Cardiac fibroblast (primary cell): Measurements from ENCODE around the gene TMEM45A.
A peak's percentile ranks its signal among the peaks of the same experiment; 100 is the strongest.

Source experiments
- DNase-seq, 2 donors: peaks; one replicate each; pipeline versions ENCODE4 v3.0.0 to v3.0.0-alpha.2; 2010; ENCODE audit warnings: low read depth in 2 of 2
- H3K4me3 ChIP-seq, 2 donors: replicated peaks in 1 of 2; 1 replicate in 1 of 2; 2 replicates in 1 of 2; pipeline ENCODE4 v1.5.1; 2011; ENCODE audit warnings: low read depth in 2 of 2, low read length in 2 of 2, mild to moderate bottlenecking in 2 of 2, moderate library complexity in 1 of 2
- TF ChIP-seq, protein P1 (sequence below): IDR thresholded peaks from one replicate; pipeline ENCODE4 v1.5.1; 2011; ENCODE audit warnings: low read depth, mild to moderate bottlenecking, low read length, inconsistent platforms

The TMEM45A gene

DNA sequence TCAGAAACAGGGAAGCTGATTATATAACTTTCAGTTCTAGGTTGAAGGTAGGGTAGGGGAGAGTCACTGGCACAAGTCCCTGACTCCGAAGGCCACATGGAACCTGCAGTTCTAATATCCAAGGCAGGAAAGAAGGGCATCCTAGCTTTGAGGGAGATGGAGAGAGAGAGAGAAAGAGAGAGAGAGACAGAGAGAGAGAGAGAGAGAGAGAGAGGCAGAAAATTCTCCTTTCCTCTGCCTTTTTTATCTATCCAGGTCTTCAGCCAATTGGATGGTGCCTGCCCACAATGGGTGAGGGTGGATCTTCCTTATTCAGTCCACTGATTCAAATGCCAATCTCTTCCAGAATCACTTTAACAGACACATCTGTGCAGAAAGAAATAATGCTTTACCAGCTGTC is 35.7 kb upstream of the TMEM45A start:
- TF ChIP-seq, protein P1, sequence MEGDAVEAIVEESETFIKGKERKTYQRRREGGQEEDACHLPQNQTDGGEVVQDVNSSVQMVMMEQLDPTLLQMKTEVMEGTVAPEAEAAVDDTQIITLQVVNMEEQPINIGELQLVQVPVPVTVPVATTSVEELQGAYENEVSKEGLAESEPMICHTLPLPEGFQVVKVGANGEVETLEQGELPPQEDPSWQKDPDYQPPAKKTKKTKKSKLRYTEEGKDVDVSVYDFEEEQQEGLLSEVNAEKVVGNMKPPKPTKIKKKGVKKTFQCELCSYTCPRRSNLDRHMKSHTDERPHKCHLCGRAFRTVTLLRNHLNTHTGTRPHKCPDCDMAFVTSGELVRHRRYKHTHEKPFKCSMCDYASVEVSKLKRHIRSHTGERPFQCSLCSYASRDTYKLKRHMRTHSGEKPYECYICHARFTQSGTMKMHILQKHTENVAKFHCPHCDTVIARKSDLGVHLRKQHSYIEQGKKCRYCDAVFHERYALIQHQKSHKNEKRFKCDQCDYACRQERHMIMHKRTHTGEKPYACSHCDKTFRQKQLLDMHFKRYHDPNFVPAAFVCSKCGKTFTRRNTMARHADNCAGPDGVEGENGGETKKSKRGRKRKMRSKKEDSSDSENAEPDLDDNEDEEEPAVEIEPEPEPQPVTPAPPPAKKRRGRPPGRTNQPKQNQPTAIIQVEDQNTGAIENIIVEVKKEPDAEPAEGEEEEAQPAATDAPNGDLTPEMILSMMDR: no peak
- no peak for DNase-seq
- no peak overlapping the region for H3K4me3 ChIP-seq

DNA sequence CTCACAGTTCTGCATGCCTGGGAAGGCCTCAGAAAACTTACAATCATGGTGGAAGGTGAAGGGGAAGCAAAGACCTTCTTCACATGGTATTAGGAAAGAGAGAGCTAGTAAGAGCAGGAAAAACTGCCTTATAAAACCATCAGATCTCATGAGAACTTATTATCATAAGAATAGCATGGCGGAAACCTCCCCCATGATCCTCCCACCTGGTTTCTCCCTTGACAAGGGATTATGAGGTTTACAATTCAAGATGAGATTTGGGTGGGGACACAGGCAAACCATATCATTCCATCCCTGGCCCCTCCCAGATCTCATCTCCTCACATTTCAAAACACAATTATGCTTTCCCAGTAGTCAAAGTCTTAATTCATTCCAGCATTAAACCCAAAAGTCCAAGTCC is 34.6 kb upstream of the TMEM45A start:
- no peak for DNase-seq
- TF ChIP-seq, protein P1: no peak
- no peak overlapping the region for H3K4me3 ChIP-seq

DNA sequence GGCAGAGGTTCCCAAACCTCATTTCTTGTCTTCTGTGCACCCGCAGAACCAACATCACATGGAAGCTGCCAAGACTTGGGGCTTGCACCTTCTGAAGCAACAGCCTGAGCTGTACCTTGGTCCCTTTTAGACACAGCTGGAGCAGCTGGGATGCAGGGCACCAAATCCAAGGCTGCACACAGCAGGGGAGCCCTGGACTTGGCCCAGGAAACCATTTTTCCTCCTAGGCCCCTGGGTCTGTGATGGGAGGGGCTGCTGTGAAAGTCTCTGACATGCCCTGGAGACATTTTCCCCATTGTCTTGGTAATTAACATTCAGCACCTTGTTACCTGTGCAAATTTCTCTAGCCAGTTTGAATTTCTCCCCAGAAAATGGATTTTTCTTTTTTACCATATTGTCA is 33.6 kb upstream of the TMEM45A start:
- TF ChIP-seq, protein P1: no peak
- no peak for DNase-seq
- H3K4me3 ChIP-seq: no peak overlapping the region

DNA sequence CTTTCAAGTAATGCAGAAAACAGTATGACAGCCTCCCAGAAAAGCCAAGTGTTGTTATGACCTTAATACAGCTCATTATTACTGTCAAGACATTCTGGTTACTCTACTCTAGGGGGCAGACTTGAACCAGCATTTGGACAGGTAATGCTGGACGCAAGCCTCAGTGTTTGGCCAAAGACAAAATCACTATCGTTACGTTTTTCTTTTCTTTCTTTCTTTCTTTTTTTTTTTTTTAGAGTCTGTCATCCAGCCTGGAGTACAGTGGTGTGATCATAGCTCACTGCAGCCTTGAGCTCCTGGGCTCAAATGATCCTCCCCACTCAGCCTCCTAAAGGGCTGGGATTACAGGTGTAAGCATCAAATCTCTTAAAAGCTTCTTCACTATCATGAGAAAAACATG is 29.4 kb upstream of the TMEM45A start:
- peak; percentile 86 for DNase-seq
- H3K4me3 ChIP-seq: no peak overlapping the region
- TF ChIP-seq, protein P1: peak; percentile 62

DNA sequence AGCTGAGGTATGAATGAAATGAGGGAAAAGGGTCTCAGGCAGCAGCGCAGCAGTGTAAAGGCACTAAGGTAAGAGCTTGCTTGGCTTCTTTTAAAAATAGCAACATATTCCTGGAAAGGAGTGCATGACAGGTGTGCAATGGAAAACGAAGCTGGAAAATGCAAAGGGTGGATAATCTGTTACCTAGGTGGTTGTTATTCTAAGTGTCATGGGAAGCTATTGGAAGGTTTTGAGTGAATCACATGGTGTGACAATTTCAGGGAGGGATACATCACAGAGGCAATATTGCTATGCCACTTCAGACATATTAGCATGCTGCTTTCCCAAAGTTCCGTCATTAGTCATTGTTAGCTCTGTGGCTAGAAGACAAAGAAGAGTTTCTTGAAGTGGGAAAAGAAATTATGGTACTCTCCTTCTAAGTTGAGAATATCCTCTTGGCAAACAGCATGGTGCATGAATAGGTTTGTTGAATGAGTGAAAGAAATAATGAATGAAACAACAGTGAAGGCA is 28.7 kb upstream of the TMEM45A start:
- no peak overlapping the region for H3K4me3 ChIP-seq
- no peak for DNase-seq
- TF ChIP-seq, protein P1: no peak

DNA sequence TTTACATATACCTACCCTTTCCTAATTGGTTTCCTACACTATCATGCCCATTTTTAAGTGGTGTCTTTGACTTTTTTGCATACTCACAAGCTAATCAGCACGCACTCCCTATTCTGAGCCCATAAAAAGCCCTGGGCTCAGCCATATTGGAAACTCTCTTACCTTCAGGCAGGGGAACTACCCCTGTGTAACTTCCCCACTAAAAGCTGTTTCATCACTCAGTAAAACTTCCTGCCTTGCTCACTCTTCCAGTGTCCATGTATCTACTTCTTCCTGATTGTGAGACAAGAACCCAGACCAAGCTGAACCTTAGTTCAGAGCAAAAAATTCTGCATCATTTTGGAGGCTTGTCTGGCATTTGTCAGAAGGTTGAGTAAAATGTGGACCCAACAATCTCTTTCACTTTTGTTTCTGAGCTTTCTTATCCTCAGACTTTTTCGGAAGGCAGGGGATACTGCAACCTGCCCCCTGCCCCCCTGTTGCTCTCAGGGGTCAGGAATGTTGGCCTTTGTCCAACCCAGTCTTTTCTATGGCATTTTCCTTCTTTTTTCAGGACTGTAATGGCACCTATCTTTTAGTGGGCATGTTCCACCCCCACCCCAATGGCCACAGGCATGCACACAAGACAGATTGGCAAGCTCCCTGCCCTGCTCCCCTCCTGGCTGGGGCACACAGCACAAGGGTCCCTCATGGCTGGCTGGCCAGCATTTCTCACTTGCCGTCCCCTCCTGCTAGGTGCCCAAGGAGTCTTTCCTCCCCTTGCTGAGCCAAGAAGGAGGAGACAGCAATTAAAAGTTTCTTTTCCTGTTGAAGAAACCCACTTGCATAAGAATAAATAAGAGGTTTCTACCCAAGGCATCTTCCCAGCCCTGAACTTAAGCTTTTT is 26.3 kb upstream of the TMEM45A start:
- DNase-seq: no peak
- no peak overlapping the region for H3K4me3 ChIP-seq
- TF ChIP-seq, protein P1: no peak
